GM12865 (cell line): Measurements from ENCODE around the gene RBP3.

Experiments
- DNase-seq: peaks from one replicate; pipeline ENCODE4 v3.0.0; 2010; ENCODE audit warnings: low read depth
- H3K4me3 ChIP-seq: 2 replicates; pipeline ENCODE4 v1.5.1; 2011; ENCODE audit warnings: mild to moderate bottlenecking, low read depth, low read length, control low read depth
- TF ChIP-seq, protein P1 (sequence below): IDR thresholded peaks from 2 replicates; pipeline ENCODE4 v1.5.1; 2011; ENCODE audit warnings: low read length, control low read depth, low read depth, inconsistent platforms; ENCODE audit not compliant: insufficient read depth; ENCODE audit errors: missing control alignments

The RBP3 gene

DNA sequence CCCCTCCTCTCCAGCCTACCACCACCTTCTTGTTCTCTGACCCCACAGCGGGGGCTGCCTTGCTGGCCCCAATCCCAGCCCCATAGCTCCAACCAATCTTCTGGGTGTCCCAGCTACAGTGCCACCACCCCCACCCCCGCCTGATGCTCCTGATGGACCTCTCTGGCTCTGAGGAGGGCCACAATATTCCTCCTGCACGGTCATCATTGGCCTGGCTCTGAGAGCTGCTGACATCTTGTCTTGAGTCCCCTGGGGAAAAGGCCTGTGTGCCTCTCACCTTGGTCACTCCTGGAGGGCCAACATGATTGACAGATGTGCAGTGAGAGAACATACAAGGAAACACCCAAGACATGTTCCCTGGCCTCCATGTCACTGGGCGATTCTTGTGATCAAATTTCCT, 18.3 kb upstream of the RBP3 start:
- no peak for DNase-seq
- no peak overlapping the region for H3K4me3 ChIP-seq
- TF ChIP-seq, protein P1, sequence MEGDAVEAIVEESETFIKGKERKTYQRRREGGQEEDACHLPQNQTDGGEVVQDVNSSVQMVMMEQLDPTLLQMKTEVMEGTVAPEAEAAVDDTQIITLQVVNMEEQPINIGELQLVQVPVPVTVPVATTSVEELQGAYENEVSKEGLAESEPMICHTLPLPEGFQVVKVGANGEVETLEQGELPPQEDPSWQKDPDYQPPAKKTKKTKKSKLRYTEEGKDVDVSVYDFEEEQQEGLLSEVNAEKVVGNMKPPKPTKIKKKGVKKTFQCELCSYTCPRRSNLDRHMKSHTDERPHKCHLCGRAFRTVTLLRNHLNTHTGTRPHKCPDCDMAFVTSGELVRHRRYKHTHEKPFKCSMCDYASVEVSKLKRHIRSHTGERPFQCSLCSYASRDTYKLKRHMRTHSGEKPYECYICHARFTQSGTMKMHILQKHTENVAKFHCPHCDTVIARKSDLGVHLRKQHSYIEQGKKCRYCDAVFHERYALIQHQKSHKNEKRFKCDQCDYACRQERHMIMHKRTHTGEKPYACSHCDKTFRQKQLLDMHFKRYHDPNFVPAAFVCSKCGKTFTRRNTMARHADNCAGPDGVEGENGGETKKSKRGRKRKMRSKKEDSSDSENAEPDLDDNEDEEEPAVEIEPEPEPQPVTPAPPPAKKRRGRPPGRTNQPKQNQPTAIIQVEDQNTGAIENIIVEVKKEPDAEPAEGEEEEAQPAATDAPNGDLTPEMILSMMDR, result no peak

DNA sequence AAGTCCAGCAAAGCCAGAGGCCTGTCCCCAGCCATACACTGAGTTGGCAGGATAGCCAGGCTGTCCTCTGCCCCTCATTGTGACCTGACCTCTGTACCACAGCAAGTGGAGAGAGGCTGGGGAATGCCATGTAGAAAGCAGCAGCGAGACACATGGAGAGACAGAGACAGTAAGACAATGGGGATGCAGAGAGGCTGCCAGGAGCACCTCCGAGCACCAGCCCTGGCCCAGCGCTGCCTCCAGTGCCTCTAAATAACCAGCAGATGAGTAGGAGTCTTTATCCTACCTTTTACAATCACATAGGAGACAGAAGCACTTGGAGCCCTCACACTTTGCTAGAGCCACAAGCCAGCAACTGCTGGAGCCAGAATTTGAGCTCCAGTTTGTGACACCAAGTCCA, 17.8 kb upstream of the RBP3 start:
- no peak overlapping the region for H3K4me3 ChIP-seq
- DNase-seq, result no peak
- TF ChIP-seq, protein P1, result no peak

DNA sequence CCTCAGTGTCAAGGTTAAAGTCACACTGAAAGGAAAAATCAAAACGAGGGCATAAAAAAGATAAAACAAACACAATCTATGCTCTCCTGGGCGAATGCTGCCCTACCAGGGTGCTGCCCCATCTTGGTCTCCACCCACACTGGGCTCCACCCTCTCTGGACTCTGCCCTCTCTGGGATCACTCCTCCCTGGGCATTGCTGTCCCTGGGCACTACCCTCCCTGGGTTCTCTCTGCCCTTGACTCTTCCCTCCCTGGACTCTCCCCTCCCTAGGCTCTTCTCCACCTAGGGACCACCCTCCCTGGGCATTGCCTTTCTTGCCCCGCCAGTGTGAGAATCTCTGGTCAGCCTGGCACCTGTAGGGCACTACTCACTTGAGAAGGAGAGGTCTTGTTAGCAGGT, 17.4 kb upstream of the RBP3 start:
- no peak overlapping the region for H3K4me3 ChIP-seq
- TF ChIP-seq, protein P1, result no peak
- DNase-seq, result no peak

DNA sequence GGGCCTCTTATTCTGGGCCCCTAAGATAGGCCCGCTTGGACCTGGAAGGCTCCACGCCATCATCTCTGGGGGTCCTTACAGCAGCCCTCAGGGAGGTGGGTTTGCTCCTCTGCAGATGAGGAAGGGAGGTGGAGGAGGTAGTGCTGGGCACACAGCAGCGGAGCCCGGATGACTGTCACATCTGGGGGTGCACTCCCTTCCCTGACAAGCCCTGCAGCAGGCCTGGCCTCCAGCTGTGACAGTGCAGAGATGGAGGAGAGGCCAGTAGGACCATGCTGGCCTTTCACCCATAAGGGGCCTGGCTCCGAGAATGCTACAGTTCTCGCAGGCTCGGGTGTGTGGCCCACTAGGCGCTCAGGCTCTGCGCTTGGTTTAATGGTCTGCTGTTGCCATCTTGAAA, 16.7 kb upstream of the RBP3 start:
- no peak overlapping the region for H3K4me3 ChIP-seq
- DNase-seq, result no peak
- TF ChIP-seq, protein P1, result no peak

DNA sequence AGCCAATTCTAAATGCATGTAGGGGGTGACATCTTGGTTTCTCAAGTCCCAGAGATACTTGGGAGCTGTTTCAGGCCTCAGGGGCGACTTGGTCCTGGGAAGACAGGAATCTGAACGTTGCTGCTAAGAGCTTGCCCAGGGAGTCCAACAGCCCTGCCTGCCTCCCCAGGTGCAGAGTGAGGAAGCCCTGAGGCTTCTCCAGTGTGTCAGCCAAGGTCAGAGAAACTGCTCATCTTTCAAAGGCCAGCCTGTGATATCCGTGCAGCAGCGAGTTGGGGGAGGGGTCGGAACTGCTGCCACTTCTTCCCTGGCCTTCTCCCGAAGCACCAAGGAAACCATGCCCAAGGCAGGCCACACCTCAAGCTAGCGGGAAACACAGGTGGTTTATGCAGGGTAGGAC, 16.2 kb upstream of the RBP3 start:
- H3K4me3 ChIP-seq, result no peak overlapping the region
- TF ChIP-seq, protein P1, result no peak
- DNase-seq, result no peak

DNA sequence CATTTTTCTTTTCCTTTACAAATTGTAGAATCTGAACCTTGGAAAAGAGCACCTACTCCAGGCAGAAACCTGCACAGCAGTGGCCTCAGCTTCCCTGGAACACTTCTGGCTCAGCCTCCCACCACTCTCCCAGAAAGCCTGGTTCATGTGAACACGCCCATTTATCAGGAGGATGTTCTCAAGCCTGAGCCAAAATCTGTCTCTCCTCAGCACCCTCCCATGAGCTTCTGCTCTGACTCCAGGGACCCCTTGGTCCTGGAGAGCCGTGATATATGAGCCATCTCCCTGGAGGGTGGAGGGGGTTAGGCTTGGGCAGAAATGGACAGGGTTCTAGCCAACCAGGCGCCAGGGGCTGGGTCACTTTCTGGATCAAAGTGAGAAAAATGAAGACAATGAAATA, 15.8 kb upstream of the RBP3 start:
- TF ChIP-seq, protein P1, result no peak
- H3K4me3 ChIP-seq, result no peak overlapping the region
- DNase-seq, result no peak

DNA sequence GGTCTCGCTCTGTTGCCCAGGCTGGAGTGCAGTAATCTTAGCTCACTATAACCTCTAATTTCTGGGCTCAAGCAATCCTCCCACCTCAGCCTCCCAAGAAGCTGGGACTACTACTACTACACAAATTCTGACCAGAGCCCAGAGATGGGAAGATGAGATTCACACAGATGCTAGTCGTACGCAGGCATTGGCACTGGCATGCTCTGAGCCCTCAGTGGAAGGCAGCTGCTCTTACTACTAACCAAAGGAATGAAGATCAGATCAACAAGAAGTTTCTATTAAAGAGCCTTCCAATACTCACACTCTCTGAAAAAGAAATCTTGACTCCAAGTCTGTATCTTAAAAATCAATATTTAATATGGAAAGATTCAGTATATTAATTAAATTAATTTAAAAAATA, 15.2 kb upstream of the RBP3 start:
- H3K4me3 ChIP-seq, result no peak overlapping the region
- DNase-seq, result no peak
- TF ChIP-seq, protein P1, result no peak
